HG03095 (cell line): ENCODE results near the gene ABL2.

Experiments used
- ATAC-seq: cut with Tn5 transposase; IDR thresholded peaks from one replicate; pipeline ENCODE4 v1.9.1; 2021; ENCODE audit warnings: moderate library complexity; ENCODE audit not compliant: unreplicated experiment

The ABL2 gene

GRCh38 chr1:179095924-179096323 lies 133.6 kb downstream of the ABL2 start:
- no peak for ATAC-seq

DNA sequence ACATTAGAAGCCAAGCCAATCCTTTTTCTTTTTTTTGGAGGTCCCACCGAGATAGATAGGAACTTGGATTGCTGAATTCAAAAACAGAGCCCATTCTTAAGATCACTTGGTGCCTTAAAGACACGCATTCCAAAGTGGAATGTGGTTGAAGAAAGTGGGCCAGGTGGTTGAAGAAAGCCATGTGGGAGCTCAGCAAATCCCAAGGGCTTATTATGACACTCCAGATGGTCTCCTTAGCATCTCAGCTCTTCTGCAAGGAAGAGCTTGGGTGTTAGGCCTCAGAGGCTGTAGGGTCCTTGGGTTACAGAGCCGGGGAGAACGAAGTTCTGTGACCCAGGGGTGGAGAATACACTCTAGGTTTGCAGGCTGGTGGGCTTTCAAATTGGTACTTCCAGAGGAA lies 134.1 kb downstream of the ABL2 start:
- no peak for ATAC-seq

- no peak for ATAC-seq
Measured at GRCh38 chr1:179094818-179095217, 134.7 kb downstream of the ABL2 start.

GRCh38 chr1:179092896-179093461 lies 136.5 kb downstream of the ABL2 start:
- ATAC-seq = no peak

DNA sequence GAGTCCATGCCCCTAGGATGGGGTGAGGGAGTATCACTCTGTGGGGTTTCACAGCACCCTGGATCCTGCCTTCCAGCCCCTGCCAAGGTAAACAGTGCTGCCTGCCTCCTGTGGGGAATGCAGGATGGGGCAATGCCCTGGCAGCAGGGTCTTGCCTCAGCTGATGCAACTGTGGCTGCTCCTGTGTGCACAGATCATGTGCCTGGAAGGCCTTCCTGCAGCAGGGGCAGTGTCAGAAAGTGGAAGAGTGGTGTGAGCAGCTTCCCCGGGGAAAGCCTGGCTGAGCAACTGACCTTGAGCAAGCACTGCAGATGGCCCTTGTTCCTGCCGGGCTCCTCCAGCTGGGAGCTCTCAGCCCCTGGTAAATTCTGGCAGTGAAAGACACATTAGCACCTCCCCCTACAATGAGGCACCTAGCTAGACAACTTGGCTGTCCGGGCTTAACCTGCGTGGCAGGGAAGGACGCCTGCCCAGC lies 137.7 kb downstream of the ABL2 start:
- ATAC-seq = no peak

DNA sequence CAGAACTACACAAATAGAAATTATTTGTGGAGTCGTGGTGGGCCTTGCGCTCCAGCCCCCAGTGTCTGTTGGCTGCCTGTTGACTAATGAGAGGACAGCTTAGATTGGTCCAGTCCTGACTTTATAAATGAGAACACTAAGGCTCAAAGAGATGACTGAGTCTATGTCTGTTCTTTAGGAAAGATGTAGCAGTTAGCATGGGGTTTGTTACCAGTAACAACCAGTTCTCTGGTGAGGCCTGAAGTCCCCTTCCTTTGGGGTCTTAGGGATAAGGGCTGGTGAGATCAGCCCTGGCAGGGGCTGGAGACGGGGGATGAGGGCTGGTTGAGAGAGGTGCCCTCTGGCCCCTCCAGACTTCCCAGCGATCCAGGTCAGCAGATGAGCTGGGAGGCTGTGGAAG lies 138.6 kb downstream of the ABL2 start:
- no peak for ATAC-seq

DNA sequence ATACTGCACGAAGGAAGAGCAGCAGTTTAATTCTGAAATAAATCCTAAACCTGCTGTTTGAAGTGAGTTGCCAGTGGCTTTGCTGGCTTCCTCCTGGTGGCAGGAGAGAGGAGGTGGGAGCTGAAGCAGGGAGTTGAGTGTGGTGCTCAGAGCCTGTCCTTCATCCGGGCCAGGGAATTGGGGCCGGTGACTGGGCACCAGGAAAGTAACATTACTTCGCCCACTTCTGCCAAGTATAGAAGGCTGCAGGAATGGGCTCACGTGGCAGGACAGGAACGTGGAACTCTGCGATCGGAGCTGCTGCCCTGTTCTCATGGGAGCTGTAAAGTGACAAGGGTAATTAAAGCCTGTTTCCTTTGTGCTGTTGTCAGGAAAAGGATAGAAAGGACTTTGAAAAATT lies 139.0 kb downstream of the ABL2 start:
- ATAC-seq = no peak

DNA sequence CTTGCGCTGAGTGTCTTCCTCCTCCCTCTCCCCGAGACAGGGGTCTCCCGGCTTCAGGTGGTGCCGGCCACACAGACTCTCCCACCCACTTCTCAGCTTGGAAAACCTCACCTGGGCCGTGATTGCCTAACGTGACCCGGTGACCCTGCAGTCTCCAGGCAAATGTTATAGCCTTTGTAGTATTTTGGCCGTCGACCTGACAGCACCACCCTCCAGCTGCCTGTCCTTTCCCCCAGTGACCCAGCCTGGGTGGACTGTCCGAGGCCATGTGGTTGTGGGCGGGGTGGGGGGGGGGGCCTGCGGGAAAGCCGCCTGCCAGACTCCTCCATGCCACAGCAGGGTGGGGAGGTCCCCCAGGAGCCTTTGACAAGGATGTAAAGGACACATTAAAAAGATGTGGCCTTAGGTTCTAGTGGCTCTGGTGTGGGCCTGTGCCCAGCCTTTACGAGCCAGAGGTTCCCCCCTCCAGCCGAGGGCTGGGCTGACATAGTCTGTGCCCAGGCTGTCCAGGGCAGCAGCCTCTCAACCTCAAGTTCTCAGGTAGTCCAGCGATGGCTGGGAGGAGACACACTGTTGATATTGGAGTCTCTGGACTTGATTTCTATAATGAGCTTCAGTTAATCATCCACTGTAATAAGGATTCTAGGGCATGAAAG lies 139.5 kb downstream of the ABL2 start:
- no peak for ATAC-seq

DNA sequence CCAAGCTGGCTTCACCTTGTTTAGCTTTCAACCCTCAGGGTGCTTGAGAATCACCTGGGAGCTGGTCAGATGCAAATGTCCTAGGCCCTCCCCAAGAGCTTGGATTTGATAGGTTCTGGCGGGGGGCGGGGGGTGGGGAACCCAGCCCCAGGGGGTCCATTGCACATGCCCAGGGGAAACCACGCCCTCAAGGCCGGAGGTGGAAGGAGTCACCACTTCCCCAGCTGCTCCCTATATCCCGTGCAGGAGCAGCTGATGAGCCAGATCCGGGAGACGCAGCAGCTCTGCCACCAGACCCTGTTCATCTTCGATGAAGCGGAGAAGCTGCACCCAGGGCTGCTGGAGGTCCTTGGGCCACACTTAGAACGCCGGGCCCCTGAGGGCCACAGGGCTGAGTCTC lies 141.8 kb downstream of the ABL2 start:
- ATAC-seq = no peak

DNA sequence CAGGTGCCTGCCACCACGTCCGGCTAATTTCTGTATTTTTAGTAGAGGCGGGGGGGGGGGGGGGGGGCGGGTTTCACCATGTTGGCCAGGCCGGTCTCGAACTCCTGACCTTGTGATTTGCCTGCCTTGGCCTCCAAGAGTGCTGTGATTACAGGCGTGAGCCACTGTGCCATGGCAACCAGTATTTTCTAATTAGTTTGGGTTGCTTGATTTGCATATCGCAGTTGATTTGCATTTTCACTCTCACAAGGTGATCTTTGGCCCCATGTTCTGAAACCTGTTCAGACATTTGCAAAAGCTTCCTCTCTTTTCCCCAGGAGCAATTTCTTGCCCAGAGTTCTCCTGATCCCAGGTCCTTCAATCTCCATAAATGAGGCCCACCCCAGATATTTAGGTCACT lies 145.9 kb downstream of the ABL2 start:
- no peak for ATAC-seq

- no peak for ATAC-seq
Measured at GRCh38 chr1:179082999-179083335, 146.5 kb downstream of the ABL2 start.

- ATAC-seq = peak; percentile 11
Measured at GRCh38 chr1:179082333-179082998, 147.0 kb downstream of the ABL2 start.

DNA sequence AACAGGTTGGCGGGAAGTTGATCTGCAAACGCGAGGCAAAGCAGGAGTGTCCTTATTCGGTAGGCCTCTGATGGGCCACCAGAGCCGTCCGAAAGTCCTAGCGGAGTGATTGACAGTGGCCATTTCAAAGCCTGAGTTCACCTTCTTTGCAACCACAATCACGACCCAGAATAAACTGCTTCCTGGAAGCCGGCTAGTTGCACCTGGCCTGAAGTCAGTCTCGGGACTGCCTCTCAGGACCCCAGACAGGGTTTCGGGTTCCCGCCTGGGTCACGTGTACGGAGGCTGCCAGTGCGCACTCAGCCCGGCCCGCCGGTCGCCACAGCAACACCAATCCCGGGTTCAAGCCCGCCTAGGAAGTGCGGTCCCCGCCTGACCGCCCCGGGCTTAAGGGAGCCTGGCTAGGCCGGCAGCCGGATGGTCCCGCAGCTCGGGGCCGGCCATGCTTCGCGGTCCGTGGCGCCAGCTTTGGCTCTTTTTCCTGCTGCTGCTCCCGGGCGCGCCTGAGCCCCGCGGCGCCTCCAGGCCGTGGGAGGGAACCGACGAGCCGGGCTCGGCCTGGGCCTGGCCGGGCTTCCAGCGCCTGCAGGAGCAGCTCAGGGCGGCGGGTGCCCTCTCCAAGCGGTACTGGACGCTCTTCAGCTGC lies 147.7 kb downstream of the ABL2 start, which contains the start of gene TOR3A:
TSS of gene TOR3A (plus strand) at position 384 of the 646 bp plus-strand sequence. CDS start at position 443, 59 bp downstream.
- peak; percentile 85 for ATAC-seq

- ATAC-seq = no peak
Measured at GRCh38 chr1:179080866-179081686, 148.4 kb downstream of the ABL2 start.

DNA sequence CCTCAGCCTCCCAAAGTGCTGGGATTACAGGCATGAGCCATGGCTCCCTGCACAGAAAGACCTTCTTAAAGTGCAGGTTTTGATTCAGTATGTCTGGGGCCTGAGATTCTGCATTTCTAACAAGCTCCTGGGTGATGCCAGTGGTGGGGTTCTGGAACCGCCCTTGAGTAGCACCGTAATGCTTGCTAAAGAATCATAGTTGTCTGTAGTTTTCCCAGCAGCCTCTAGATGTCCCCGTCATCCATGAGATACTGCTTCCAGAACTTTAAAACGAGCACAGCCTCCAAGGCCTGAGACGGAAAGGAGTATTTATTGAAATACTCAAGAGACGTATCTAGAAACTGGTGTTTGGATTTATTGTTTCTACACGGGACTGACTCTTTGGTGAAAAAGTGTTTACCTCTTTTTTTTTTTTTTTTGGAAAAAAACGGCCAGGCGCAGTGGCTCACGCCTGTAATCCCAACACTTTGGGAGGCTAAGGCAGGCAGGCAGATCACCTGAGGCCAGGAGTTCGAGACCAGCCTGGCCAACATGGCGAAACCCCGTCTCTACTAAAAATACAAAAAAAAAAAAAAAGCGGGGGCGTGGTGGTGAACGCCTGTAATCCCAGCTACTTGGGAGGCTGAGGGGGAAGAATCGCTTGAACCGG lies 150.2 kb downstream of the ABL2 start:
- ATAC-seq = no peak

DNA sequence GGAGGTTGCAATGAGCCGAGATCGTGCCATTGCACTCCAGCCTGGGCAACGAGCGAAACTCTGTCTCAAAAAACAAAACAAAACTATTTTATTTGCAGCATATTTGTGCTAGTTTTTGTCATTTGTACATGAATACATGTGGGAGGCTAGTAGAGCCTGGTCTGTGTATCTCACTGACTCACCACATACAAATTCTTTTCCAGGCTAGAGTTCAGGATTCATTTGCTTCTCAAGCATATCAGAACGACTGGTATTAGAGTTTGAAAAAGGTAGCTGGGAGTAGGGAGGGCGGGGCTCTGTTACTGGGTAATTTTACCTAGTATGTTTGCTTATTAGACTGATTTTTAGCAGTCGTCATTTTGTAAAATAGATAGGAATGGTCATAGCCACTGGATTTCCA lies 152.1 kb downstream of the ABL2 start:
- ATAC-seq = no peak

DNA sequence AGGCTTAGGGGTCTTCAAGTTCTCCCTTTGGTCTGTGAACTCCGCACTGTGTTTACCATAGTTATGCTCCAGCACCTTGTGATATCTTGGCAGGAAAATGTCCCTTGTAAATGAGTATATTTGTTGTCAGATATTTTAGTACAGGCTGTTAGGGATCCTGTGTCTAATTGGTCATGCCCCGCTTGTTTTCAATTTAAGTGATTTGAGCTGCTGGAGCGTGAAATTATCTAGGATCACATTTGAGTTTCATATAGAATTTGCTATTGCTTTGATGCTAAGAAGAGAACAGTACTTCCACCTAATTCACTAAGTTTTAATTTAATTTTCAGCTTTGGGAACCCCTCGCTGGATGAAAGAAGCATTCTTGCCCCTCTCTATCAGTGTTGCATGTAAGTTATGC lies 163.0 kb downstream of the ABL2 start:
- no peak for ATAC-seq

GRCh38 chr1:179061360-179062282 lies 167.9 kb downstream of the ABL2 start:
- no peak for ATAC-seq
